Liver (tissue), 9 donors: ENCODE measurements around the gene ST8SIA1. TPM values are rescaled to one million over a fixed set of nuclear protein-coding genes. Genes with fewer than 3 reads are reported as not detected.
A peak's percentile ranks its signal among the peaks of the same experiment; 100 is the strongest.

ENCODE experiments used
- DNase-seq: peaks from one replicate; pipeline ENCODE4 v3.0.0-alpha.2; 2017; ENCODE audit warnings: low spot score
- H3K27ac ChIP-seq, 2 donors: one replicate each; pipeline ENCODE4 v1.7.0; 2013; ENCODE audit warnings: inconsistent platforms in 2 of 2, low read length in 2 of 2, control low read depth in 1 of 2, low read depth in 1 of 2, mild to moderate bottlenecking in 1 of 2
- H3K27me3 ChIP-seq, 4 donors: one replicate each; pipeline versions ENCODE4 v1.6.1 to v1.7.0; 2013; ENCODE audit warnings: low read length in 3 of 4, inconsistent platforms in 1 of 4, mild to moderate bottlenecking in 1 of 4, moderate library complexity in 1 of 4; ENCODE audit not compliant: control insufficient read depth in 4 of 4, insufficient read depth in 4 of 4
- H3K36me3 ChIP-seq, 4 donors: one replicate each; pipeline versions ENCODE4 v1.6.1 to v1.7.0; 2013; ENCODE audit warnings: low read length in 3 of 4, mild to moderate bottlenecking in 3 of 4, low read depth in 1 of 4, moderate library complexity in 1 of 4; ENCODE audit not compliant: control insufficient read depth in 4 of 4, insufficient read depth in 3 of 4
- H3K4me1 ChIP-seq, 4 donors: one replicate each; pipeline versions ENCODE4 v1.6.1 to v1.7.0; 2013; ENCODE audit warnings: low read length in 3 of 4, mild to moderate bottlenecking in 3 of 4, moderate library complexity in 1 of 4; ENCODE audit not compliant: control insufficient read depth in 4 of 4, insufficient read depth in 4 of 4
- H3K4me3 ChIP-seq, 3 donors: one replicate each; pipeline versions ENCODE4 v1.6.1 to v1.7.0; 2013; ENCODE audit warnings: low read length in 3 of 3, control low read depth in 1 of 3, low read depth in 1 of 3, mild to moderate bottlenecking in 1 of 3
- H3K9ac ChIP-seq, 2 donors: one replicate each; pipeline ENCODE4 v1.7.0; 2013; ENCODE audit warnings: low read length in 2 of 2, mild to moderate bottlenecking in 2 of 2, moderate library complexity in 2 of 2, control low read depth in 1 of 2, low read depth in 1 of 2
- H3K9me3 ChIP-seq, 4 donors: one replicate each; pipeline versions ENCODE4 v1.6.1 to v1.7.0; 2013; ENCODE audit warnings: low read length in 3 of 4; ENCODE audit not compliant: control insufficient read depth in 4 of 4
- ATF3 ChIP-seq: IDR thresholded peaks from 2 replicates; pipeline ENCODE4 v1.6.1; 2016; ENCODE audit warnings: antibody characterized with exemption
- CTCF ChIP-seq: fragments of 150-350 bp; IDR thresholded peaks from 2 replicates; pipeline ENCODE4 v1.5.1; 2017; ENCODE audit warnings: improper control_type of control experiment, low read depth, low read length; ENCODE audit not compliant: missing input control
- EGR1 ChIP-seq, 2 donors: IDR thresholded peaks; 2 replicates each; pipeline ENCODE4 v1.6.1; 2016 to 2018; ENCODE audit warnings: antibody characterized with exemption in 2 of 2, low read depth in 2 of 2
- GABPA ChIP-seq, 2 donors: IDR thresholded peaks in 1 of 2; conservative IDR thresholded peaks in 1 of 2; 2 replicates each; pipeline ENCODE4 v1.6.1; 2016; ENCODE audit warnings: antibody characterized with exemption in 2 of 2, mild to moderate bottlenecking in 1 of 2, moderate library complexity in 1 of 2
- HNF4A ChIP-seq, 2 donors: conservative IDR thresholded peaks; 2 replicates each; pipeline ENCODE4 v1.6.1; 2016; ENCODE audit warnings: antibody characterized with exemption in 2 of 2, mild to moderate bottlenecking in 2 of 2
- HNF4G ChIP-seq: IDR thresholded peaks from 2 replicates; pipeline ENCODE4 v1.6.1; 2016; ENCODE audit warnings: antibody characterized with exemption
- JUND ChIP-seq, 2 donors: IDR thresholded peaks; 2 replicates each; pipeline ENCODE4 v1.6.1; 2016; ENCODE audit warnings: antibody characterized with exemption in 2 of 2
- NR2F2 ChIP-seq: IDR thresholded peaks from 2 replicates; pipeline ENCODE4 v1.6.1; 2016; ENCODE audit warnings: antibody characterized with exemption
- REST ChIP-seq: IDR thresholded peaks from 2 replicates; pipeline ENCODE4 v1.6.1; 2016; ENCODE audit warnings: antibody characterized with exemption, mild to moderate bottlenecking
- RXRA ChIP-seq, 2 donors: IDR thresholded peaks; 2 replicates each; pipeline ENCODE4 v1.6.1; 2017 to 2018; ENCODE audit warnings: antibody characterized with exemption in 2 of 2, mild to moderate bottlenecking in 1 of 2
- SP1 ChIP-seq: IDR thresholded peaks from 2 replicates; pipeline ENCODE4 v1.6.1; 2018; ENCODE audit warnings: antibody characterized with exemption, mild to moderate bottlenecking
- TAF1 ChIP-seq: conservative IDR thresholded peaks from 2 replicates; pipeline ENCODE4 v1.6.1; 2016; ENCODE audit warnings: antibody characterized with exemption, mild to moderate bottlenecking
- YY1 ChIP-seq: IDR thresholded peaks from 2 replicates; pipeline ENCODE4 v1.6.1; 2016; ENCODE audit warnings: antibody characterized with exemption, mild to moderate bottlenecking
- WGBS: extraction: QIAGEN DNeasy Blood & Tissue Kit; methylation state at CpG from one replicate; pipeline ENCODE4 v1.1.7; 2013; 5-methylcytosine and 5-hydroxymethylcytosine counted together
- polyA plus RNA-seq, 2 donors: library from polyadenylated mRNA; stranded (reverse) in 1 of 2; unstranded in 1 of 2; fragments of 200-250 nt in 1 of 2; fragments of >200 nt in 1 of 2; fragmentation: Nextera tagmentation in 1 of 2; extraction: Ambion mirVana in 1 of 2; gene quantifications; one replicate each; pipeline versions ENCODE4 v1.2.1 to v1.2.3, GENCODE V29; 2013 to 2015
- total RNA-seq, 2 donors: library from RNA; depleted of rRNA; stranded (reverse); fragments of >200 nt; gene quantifications; one replicate each; pipeline ENCODE4 v1.2.3, GENCODE V29; 2014
- TF ChIP-seq, protein P1 (sequence below): IDR thresholded peaks from 2 replicates; pipeline ENCODE4 v1.6.1; 2016; ENCODE audit warnings: antibody characterized with exemption
- TF ChIP-seq, protein P2 (sequence below): IDR thresholded peaks from 2 replicates; pipeline ENCODE4 v1.6.1; 2016; ENCODE audit warnings: antibody characterized with exemption
- donor health status: healthy.
- donor health status: healthy.
- donor health status: healthy.
- donor health status: healthy.
- donor health status: healthy.

The ST8SIA1 gene
- total and polyA plus RNA-seq, 4 donors = 0.02 to 1.0 (median 0.17) TPM; not detected in 1

DNA sequence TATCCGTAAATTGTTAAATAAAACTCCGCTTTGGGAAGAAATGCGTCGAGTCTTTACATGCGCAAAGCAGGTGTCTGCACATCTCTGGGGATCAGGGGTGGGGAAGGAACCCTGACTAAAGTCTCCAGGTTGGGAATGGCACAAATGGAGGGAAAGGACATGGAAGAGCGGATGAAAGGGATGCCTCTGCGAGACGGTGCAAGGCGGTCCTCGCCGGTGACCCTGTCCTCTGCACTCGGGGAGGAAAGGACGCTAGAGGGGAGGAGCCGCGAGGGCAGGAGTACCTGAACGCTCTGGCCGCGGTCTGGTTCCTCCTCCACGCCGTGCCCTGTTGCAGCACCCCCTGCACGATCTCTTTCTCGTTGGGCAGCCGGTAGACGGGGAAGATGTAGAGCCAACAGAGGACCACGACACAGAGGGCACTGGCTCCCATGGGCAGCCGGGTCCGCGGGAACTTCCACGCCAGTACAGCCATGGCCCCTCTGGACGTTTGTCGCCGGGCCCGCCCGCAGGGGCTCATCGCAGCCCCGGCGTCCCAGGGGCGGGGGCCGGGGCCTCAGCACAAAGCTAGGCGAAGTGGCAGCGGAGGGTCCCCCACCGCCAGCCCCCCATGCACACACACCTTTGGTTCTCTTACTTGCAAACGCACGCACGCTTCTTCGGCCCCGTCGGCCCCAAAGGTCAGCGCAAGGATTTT lies 646 bp downstream of the ST8SIA1 start:
- no peak overlapping the region for H3K27ac ChIP-seq
- no peaks in the 10 kb centered on the region for H3K36me3 ChIP-seq
- H3K9ac ChIP-seq = no peak overlapping the region
- H3K27me3 ChIP-seq = peaks cover 0 to 9% (median 3%) of the 10 kb centered on the region in 4 donors
- WGBS = 6% methylated on average over 49 of the region's 49 CpGs
- no peak for DNase-seq
- TF ChIP-seq HNF4G = no peak
- no peak for TF ChIP-seq TAF1
- TF ChIP-seq HNF4A (conservative IDR thresholded peaks at IDR 0.05) = no peak
- TF ChIP-seq NR2F2 = no peak
- no peak for TF ChIP-seq ATF3
- no peak for TF ChIP-seq JUND (IDR thresholded peaks at IDR 0.05)
- TF ChIP-seq YY1 = no peak
- no peak for TF ChIP-seq REST
- no peak for TF ChIP-seq SP1
- TF ChIP-seq, protein P1, sequence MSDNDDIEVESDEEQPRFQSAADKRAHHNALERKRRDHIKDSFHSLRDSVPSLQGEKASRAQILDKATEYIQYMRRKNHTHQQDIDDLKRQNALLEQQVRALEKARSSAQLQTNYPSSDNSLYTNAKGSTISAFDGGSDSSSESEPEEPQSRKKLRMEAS = no peak
- TF ChIP-seq GABPA (IDR thresholded peaks at IDR 0.05 in 1 of 2, conservative IDR thresholded peaks at IDR 0.05 in 1 of 2) = no peak
- TF ChIP-seq EGR1 (IDR thresholded peaks at IDR 0.05; ENCODE audit: low read depth in 2 of 2) = no peak
- no peak for TF ChIP-seq RXRA (IDR thresholded peaks at IDR 0.05)
- no peak for TF ChIP-seq CTCF
- TF ChIP-seq, protein P2, sequence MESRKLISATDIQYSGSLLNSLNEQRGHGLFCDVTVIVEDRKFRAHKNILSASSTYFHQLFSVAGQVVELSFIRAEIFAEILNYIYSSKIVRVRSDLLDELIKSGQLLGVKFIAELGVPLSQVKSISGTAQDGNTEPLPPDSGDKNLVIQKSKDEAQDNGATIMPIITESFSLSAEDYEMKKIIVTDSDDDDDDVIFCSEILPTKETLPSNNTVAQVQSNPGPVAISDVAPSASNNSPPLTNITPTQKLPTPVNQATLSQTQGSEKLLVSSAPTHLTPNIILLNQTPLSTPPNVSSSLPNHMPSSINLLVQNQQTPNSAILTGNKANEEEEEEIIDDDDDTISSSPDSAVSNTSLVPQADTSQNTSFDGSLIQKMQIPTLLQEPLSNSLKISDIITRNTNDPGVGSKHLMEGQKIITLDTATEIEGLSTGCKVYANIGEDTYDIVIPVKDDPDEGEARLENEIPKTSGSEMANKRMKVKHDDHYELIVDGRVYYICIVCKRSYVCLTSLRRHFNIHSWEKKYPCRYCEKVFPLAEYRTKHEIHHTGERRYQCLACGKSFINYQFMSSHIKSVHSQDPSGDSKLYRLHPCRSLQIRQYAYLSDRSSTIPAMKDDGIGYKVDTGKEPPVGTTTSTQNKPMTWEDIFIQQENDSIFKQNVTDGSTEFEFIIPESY = no peak
- H3K4me3 ChIP-seq = peak overlapping the region in 1 of 3 donors; percentile 50
- no peaks in the 10 kb centered on the region for H3K9me3 ChIP-seq
- peaks cover 2 to 20% (median 10%) of the 10 kb centered on the region in 4 donors for H3K4me1 ChIP-seq
